Activated T-helper 1 cell treated with anti-CD3 and anti-CD28 coated beads, Interleukin-2, amount 50 U/mL, for 16 hours (primary cell): ENCODE data around the gene MVB12B.

Experiments
- DNase-seq, 2 donors: peaks; one replicate each; pipeline ENCODE4 v3.0.0-alpha.2; 2020; ENCODE audit warnings: low read depth in 1 of 2, low spot score in 1 of 2

MVB12B gene

DNA sequence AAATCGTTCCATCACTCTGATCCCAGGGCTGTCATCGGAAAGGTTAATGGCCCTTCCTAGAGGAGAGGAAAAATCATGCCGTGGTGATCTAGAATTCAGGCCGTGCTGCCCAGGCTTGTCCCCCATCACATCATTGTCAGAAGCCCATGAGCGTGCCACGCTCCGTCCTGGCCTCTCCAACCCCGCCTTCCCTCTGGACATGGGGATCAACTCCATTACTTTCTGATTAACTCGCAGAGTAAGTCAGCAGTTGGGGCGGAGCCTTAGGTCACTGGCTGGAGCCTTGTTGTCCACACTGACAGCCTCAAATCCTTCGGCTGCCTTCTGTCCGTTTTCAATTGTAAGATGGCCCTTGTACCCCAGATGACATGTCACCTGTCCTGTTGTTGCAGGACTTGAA is 75.0 kb downstream of the MVB12B start:
- DNase-seq: no peak

DNA sequence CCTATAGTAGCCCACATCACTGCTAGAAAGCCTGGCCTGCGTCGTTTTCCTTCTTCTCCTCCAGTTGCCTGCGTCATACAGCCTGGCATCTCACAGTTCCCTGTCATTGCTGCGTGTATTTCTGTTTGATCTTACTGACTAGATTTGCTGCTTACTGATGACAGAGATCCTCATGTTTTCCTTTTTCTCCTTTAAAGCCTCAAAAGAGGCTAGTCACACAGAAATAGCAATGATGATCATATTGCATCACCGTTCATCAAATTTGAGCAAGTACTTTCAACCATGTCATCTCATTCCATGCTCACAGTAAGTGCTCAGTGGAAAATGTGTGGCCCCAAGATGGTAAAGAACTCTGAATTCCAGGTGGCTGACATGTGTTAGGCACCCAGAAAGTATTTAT is 76.8 kb downstream of the MVB12B start:
- DNase-seq: no peak

DNA sequence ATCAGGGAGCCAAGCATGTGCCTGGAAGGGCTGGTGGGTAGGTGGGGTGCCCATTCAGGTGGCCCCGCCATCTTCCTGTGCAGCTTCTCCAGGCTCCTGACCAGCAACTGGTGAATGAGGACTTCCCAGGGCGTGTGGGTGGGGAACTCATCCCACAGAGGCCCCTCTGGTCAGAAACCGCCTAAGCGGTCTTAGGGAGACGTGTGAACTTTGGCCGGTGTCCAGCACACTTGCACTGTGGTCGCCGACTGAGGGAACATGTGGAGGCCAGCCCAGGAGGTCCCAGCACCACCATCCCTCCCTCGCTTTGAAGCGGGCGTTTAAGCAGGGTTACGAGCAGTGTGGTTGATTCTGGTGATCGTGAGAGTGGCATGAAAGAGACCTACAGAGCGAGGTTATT is 77.8 kb downstream of the MVB12B start:
- DNase-seq: no peak

DNA sequence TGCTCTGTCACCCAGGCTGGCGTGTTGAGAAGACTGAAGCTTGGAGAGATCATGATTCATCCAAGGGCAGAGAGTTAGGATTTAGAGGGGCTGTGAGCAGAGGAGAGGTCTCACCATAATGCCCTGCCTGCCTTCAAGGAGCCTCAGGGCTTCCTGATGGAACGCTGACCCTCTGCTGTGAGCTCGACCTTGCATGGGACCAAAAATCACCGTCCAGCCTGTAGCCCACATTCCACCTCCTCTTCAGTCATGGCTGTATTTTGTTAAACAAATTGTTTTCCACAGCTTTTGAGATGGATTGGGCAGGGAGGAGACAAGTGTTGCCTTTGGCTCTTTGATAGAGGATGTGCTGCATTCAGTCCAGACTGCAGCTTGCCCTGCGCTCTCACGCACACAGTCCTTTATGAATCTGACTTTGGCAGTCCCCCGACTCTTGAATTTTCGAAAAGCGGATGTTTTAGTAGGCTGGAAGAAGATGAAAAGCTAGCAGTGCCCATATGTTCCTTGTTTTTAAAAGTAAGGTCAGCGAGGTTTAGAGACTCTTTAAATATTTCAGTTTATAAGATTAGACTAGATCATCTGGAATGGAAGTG is 79.5 kb downstream of the MVB12B start:
- no peak for DNase-seq

DNA sequence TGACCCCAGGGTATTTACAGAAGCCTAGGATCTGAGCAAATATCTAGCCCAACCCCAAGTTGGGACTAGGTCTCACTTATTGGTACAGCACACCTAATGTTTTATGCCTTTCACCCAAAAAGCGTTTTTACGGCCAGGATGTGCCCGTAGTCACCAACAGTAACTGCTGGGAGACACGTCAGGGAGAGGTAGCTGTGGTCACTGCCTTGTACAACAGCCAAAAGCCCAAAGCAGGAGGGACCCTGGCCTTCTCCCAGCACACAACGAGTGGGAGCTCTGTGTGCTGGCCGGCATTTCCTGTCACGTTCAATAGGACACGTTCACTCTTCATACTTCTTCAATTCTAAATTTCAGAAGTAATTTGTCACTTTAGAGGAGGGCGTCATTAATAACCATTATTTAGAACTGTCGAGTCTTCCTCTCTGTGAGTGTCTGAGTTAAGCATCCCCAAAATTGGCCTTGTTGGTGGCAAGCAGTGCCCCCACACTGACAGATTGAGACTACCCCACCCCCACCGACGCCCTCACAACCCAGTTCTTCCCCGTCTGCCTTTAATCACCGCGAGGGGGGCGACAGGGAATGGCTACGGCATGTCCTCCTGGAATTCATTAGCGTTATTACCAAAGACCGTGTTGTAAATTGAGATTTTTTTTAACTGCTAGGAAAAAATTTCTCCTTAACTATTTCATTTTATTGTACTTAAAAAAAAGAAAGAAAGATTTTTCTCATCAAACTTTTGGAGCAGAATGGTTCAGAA is 80.7 kb downstream of the MVB12B start:
- DNase-seq: no peak

DNA sequence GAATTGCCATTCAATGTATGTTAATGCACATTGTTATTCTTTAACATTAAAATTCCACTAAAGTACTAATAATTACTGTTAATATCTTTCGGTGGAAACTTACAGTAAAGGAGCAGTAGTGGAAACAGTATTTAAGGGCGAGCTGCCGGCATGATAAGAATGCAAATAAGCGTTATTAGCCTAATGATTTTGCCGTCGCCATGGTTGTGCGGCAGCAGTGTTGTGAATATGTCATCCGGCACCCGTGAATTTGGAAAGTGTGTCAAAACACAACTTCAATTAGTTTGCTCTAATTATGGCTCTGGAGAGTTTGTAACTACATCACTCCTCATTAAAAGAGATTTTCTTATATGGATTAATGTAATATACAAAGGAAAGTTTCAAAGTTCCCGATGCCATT is 81.4 kb downstream of the MVB12B start:
- no peak for DNase-seq

DNA sequence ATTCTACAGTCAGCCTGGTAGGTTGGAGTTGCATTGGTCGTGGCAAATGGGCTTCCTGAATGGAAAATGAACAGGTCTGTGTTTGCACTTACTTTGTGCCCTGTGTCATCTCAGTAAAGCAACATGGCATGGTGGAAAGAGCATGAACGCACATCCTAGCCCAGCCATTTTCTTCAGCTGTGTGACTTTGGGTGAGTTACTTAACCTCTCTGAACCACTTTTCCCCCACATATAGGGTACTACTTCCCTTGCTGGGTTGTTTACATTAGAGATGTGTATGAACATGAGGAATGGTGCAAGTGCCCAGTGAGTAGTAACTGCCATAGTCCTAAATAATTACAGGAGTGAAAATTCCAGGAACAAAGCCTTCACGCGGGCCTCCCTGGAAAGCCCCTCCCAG is 83.6 kb downstream of the MVB12B start:
- no peak for DNase-seq

DNA sequence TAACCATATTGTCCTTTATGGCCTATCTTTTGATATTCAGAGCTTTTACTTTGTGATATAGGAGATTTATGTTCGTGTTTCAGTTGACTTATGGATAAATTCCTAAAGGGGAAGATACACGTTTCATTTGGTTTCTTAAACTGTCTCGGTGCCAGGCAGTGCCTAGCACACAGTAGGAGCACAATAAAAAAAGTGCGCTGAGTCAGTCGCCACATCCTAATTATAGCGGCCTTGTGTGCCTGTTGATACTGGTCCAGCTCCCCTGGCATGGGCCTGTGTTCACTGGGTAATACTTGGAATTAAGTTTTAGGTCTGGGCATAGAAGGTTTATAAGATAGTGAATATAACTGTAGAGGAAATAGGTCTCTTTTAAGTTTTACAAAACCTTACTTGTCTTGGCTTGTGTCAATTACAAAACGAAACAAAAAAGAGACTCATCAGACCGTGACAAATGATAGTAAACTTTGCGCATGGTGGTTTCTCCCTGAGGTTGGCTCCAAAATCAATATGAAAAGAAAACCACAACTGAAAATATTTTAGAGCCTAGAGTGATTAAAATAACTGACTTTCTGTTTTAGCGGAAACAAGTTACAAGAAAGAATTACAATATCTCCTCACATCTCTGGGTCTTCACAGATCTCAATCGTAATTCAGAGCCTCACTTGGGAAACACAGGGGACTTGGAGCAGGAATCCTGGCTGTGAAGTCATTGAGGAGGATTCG is 84.8 kb downstream of the MVB12B start:
- no peak for DNase-seq

DNA sequence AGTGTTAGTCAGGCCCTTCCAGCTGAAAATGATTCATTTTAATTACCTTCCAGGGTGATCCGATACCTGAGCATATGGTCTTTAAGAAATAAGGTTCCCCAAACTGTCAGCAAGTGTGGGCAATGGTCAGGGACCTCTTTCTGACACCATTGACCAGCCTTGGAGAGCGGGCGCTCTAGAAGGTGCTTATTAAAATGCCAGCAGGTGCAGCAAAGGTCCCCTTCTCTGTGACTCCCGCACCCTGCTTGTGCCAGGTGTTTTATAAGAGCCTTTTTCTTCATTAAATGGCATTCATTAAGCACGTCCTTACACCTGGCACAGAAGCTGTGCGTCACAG is 85.3 kb downstream of the MVB12B start:
- no peak for DNase-seq

DNA sequence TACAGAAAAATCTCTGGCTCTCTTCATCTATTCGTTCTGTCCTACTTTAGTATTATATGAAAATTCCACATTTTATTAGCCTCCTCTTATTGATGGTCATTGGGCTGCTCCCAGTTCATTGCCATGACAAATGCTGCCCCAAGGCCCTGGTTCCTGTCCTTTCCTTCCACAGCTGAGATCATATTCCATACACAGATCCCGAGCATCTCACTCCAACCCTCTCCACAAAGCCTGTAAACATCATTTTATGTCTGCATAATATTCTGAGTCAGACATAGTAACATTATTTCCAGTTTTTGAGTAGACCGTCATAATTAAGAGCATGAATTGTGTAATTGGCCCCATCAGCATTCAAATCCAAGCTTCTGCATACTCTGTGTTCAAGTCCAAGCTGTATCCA is 86.3 kb downstream of the MVB12B start:
- DNase-seq: no peak

DNA sequence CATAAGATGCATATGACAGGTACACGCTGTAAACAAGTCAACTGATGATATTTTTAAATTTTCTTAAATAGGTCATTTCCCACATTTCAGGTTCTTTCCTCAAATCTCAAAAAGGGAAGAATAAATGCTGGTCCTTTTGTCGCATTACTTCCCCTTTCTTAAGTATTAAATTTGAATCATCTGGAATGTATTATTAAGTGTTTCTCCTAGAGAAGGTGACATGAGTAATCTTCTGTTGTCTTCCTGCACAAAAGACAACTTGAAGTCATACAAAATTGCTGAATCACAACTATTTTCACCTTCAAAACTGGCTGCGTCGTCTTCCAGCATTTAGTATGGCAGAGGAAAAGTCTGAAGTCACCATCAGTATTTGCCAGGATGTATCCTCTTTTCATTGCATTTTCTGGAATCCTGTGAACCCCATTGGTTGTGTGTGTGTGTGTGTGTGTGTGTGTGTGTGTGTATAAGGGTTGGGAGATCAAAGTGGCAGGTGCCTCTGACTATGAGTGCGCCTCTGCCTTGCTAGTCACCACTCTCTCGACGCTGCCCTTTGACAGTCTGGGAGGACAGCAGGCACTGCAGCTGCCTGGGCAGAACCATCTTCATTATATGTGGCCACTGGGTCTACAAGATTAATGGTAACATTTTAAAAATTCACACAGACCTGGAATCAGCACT is 86.9 kb downstream of the MVB12B start:
- no peak for DNase-seq

DNA sequence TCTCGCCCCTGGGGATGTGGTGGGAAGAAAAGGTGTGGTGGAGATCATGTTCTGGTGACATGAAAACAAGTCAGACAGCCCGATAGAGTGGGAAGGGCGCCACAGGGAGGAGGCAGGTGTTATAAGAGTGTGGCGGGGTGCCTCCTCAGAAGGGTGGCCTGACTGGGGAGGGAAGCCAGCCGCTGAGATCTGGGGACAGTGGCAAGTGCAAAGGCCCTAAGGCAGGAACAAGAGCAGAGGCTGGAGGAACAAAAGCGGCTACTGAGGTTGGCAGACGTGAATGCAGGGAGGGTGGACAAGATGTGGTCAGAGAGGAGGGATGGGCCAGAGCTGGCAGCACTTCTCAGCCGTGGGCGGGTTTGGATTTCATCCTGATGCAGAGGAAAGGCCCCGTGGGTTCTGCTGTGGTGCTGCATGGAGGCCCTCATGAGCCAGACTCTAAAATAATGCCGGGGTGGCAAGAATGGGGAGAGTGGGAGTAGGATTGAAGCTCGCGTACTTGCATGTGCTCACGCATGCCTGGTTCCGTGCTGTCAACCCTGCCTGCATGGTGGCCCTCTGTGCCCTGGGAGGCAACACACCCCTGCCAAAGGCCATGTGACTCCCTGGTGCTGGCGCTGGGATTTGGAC is 89.2 kb downstream of the MVB12B start:
- no peak for DNase-seq

DNA sequence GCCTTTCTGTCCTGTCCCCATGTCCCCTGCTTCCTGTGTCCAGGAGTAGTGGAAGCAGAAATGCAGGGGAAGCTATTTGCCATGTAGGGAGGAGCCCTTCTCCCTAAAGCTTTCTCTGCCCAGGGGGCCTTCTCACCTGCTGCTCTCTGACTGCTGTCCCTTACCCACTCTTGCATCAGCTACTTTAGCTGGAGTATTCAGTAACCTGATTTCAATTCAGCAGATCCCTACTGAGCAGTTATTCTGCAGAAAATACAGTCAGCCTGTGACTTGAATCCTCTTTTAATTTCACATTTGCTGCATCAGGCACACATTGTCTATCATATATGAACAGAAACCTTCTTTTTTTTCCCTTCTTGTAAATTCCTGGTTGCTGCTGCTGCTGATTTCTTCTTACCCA is 90.4 kb downstream of the MVB12B start:
- DNase-seq: no peak

DNA sequence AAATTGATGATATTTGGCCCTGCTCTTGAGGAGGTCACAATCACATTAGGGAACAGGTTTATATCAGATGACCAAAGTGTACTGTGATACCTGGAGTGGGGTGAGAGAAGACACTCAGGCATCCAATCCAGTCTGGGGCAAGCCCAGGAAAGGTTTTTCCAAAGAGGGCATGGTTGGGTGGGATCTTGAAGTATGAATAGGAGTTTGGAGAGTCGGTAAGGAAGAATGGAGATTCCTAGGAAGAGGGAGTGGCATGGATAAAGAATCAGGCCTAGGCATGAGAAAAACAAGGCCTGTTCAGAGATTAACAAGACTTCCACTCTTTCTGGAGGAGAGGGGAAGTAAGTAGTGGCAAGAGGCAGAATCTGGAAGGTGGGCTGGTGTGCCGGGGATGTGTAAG is 91.1 kb downstream of the MVB12B start:
- no peak for DNase-seq

DNA sequence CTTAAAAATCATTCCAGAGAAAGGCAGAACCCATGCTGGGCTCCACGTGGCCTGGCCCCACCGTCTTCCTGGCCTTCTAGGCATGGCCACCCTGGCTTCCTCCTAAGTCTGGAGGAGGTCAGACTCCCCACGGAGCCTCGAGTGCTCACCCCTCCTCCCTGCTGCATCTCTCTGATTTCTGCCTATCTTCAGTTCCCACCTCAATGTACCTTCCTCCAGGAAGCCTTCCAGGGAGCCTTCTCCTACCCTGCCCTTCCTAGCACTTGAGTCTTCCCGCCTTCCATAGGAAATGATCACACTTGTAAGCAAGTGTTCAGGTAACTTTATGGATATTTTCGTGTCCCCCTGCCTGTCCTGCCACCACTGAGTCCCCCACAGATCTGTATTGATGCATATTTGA is 92.0 kb downstream of the MVB12B start:
- DNase-seq: no peak

DNA sequence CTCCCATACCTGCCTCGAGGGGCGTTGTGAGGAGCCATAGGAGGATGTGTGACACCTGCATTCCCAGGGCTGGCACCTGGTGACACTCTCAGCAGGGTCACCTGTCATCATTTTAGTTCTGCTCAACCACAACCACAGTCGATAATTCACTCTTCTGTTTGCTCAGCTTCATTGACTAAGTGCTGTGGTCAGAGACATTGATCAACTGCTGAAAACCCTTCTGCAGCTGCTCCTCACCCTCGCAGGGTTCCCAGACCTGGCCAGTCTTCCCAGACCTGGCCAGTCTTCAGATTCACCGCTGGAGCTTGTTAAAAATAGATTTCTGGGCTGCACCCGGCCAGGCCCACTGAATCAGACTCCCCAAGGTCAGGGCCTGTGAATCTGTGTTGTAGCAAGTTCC is 92.8 kb downstream of the MVB12B start:
- DNase-seq: no peak

DNA sequence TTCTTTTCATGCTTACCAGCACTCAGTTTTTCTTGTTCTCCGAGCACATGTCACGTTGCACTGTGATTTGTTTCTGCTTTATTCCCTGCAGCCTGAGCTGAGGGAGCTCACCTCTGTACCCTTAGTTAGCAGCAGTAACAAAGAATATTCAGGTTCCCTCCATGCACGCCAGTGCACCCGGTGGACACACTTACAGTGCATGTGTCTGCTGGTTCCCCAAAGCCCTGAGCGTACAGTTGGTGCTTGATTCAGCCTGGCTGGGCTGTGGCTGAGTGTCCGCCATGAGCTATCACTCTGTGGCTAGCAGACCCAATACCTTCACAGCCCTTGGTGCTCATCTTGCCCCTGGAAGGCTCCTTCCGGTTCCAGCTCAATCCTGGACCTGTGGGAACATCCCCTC is 93.5 kb downstream of the MVB12B start:
- DNase-seq: no peak

DNA sequence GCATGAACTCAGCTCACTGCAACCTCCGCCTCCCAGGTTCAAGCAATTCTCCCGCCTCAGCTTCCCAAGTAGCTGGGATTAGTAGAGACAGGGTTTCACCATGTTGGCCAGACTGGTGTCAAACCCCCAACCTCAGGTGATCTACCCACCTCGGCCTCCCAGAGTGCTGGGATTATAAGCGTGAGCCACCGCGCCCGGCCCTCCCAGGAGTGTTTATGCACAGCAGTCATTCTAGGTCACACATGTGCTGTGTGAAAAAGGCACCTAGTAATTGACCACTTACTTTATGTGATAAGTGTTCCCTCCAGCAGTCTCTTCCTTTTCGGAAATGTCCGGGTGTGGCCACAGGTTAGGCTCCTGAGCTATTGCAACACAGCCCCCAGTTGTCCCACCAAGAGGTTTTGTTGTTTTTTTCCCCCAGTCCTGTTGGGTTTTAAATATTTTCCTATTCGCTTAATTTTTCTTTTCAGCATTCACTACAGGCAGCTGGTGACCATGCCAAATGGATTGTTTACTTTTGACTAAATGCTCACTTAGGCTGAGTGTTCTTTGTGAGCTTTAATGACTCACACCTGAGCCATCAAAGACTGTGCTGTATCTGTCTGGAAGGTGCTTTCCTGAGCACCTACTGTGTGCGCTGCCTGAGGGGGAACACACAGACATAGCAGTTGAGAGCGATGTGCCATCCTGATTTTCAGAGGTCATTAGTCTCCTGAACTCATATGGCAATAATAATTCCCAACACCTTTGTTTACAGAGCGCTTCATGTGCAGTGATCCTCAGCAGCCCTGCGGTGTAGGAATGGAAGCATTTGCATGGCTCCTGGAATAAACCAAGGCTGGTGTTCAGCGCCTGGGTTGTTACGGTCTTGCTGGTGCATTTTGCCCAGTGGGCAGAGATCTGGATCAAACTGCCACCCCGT is 94.3 kb downstream of the MVB12B start:
- no peak for DNase-seq

DNA sequence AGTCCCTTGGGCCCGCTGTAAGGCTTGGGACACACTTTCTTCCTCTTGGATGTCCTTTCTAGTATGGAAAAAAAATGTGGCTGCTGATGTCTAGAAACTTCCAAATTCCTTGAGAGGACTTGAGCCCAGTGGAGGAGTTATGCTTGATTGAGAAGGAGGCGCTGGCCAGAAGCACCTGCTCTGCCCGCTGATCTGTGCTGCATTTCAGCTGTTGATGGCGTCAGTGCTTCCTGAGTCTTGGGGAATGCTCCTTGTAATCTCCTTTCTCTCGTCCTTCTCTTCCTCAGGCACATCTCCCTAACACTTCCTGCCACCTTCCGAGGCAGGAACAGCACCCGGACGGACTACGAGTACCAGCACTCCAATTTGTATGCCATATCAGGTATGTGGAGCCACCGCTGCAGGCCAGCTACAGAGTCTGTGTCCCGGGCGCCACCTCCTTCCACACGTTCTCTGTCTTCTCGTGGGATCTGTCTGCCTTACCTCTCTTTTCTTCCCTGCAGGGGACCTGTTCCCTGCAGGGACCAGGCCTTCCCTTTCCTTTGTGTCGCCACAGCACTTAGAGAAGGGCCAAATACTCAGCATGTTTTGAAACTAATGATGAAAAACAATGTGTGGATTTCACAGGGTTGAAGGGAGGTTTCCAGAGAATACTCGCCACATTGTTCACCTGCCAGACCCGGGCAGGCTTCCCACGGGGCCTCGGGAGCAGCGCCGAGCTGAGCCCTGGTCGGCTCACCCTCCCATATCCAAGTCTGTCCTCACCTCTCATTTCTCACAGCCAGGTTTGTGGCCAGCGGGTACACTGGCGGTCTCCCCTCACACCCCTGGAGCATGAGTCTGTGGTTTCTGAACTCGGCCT is 95.2 kb downstream of the MVB12B start:
- no peak for DNase-seq
